Measurements from ENCODE around the gene C1QTNF6. TPM values are rescaled to one million over a fixed set of nuclear protein-coding genes. Genes with fewer than 3 reads are reported as not detected.

The C1QTNF6 gene
- total and polyA plus RNA-seq, 10 of the 15 experiments (the other 5 are each of a cell fraction or from before 2014, with no cell fraction given) = 0.16 to 4.1 (median 1.3) TPM

GRCh38 chr22:37196539-37197450, 8.7 kb upstream of the C1QTNF6 start (continued):
- no peak for TF ChIP-seq SREBF2 (IDR thresholded peaks at IDR 0.05; ENCODE audit: low read length)
- no peak for TF ChIP-seq ZNF274 (IDR thresholded peaks at IDR 0.05; ENCODE audit: insufficient read depth, insufficient read length)
- TF ChIP-seq ZNF207 (IDR thresholded peaks at IDR 0.05; ENCODE audit: borderline replicate concordance) = no peak
- TF ChIP-seq SMAD1 (IDR thresholded peaks at IDR 0.05; ENCODE audit: low read depth, partially characterized antibody) = no peak
- no peak for TF ChIP-seq ELK1 (IDR thresholded peaks at IDR 0.05; ENCODE audit: low read depth, low read length)
- TF ChIP-seq JUND (IDR thresholded peaks at IDR 0.05; ENCODE audit: low read depth, low read length) = no peak

- H3K36me3 ChIP-seq (ENCODE audit: control insufficient read depth in 2 of 2, insufficient read depth in 2 of 2, low read length in 1 of 2) = no peaks in the 10 kb centered on the region
- H2AFZ ChIP-seq (ENCODE audit: control insufficient read depth, low read depth, low read length) = no peak overlapping the region
- H3K27me3 ChIP-seq (replicated peaks in 1 of 2; ENCODE audit: control insufficient read depth in 2 of 2, insufficient read depth in 2 of 2, low read length in 1 of 2) = no peaks in the 10 kb centered on the region
- 99% methylated on average over 4 of the region's 4 CpGs for WGBS (ENCODE audit: insufficient coverage, insufficient replicate concordance, low lambda C conversion rate, missing lambda C conversion rate)
- no peak overlapping the region for H3K4me3 ChIP-seq
- CTCF ChIA-PET = interaction anchor here (1.2 to 3.0 kb wide), 2 partner anchors 29 to 34 kb away, joined by 4 to 39 read pairs; no protein-coding TSS in a partner anchor
- no peak overlapping the region for H3K27ac ChIP-seq (ENCODE audit: control insufficient read depth, insufficient read depth)
- H3K9ac ChIP-seq (ENCODE audit: control insufficient read depth, insufficient read depth, low read length) = no peak overlapping the region
- SMC1A ChIA-PET (ENCODE audit: uncharacterized antibody, unreplicated experiment) = no interaction called here
- H3K4me1 ChIP-seq (ENCODE audit: control insufficient read depth, insufficient read depth, low read length) = peaks cover 32% of the 10 kb centered on the region
- no TSS peak for BruUV-seq (replicated peaks)
- no peaks in the 10 kb centered on the region for H4K20me1 ChIP-seq (ENCODE audit: control insufficient read depth, insufficient read depth)
- DNase-seq (ENCODE audit: low read depth, low spot score) = no peak
- RAD21 ChIA-PET (ENCODE audit: unreplicated experiment) = interaction anchor here (7.1 kb wide), 1 partner anchor 31 kb away, joined by 99 read pairs; no protein-coding TSS in a partner anchor
- POLR2A ChIA-PET = no interaction called here
- H3K4me2 ChIP-seq (ENCODE audit: control insufficient read depth, insufficient read depth) = no peak overlapping the region
- H3K79me2 ChIP-seq (ENCODE audit: control insufficient read depth, insufficient read depth, low read length) = peaks cover 5% of the 10 kb centered on the region
- no peak for ATAC-seq
- in situ Hi-C loops (cut with MboI) = no loop called here
- intact Hi-C loops (cut with micrococcal nuclease; ENCODE audit: unreplicated experiment) = loop anchor here (10.0 kb wide), 2 partner anchors 51 to 411 kb away; partner anchors contain the start of gene IL2RB
- H3K9me3 ChIP-seq (replicated peaks; ENCODE audit: control insufficient read depth, insufficient read depth, low read length) = no peaks in the 10 kb centered on the region; the same call in 2 of the 3 replicates
- FAIRE-seq = no peak
- TF ChIP-seq ZSCAN29 (IDR thresholded peaks at IDR 0.05) = no peak
- no peak for TF ChIP-seq BHLHE40 (IDR thresholded peaks at IDR 0.05; ENCODE audit: borderline replicate concordance in 1 of 2, low read depth in 2 of 2, low read length in 1 of 2)
- no peak for TF ChIP-seq KLF5 (IDR thresholded peaks at IDR 0.05; ENCODE audit: partially characterized antibody)
- TF ChIP-seq, protein P1, sequence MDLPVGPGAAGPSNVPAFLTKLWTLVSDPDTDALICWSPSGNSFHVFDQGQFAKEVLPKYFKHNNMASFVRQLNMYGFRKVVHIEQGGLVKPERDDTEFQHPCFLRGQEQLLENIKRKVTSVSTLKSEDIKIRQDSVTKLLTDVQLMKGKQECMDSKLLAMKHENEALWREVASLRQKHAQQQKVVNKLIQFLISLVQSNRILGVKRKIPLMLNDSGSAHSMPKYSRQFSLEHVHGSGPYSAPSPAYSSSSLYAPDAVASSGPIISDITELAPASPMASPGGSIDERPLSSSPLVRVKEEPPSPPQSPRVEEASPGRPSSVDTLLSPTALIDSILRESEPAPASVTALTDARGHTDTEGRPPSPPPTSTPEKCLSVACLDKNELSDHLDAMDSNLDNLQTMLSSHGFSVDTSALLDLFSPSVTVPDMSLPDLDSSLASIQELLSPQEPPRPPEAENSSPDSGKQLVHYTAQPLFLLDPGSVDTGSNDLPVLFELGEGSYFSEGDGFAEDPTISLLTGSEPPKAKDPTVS (IDR thresholded peaks at IDR 0.05; ENCODE audit: low read depth, low read length) = no peak
- no peak for TF ChIP-seq ZZZ3 (IDR thresholded peaks at IDR 0.05; ENCODE audit: control insufficient read depth, insufficient read length, low read depth)
- TF ChIP-seq HDGF (IDR thresholded peaks at IDR 0.05) = no peak
- TF ChIP-seq SP1 (IDR thresholded peaks at IDR 0.05; ENCODE audit: low read depth, low read length) = no peak
- TF ChIP-seq SRF (IDR thresholded peaks at IDR 0.05; ENCODE audit: low read depth in 2 of 2, low read length in 2 of 2) = no peak
- no peak for TF ChIP-seq TCF7 (IDR thresholded peaks at IDR 0.05; ENCODE audit: borderline replicate concordance)
- TF ChIP-seq SMARCA5 (IDR thresholded peaks at IDR 0.05) = no peak
- TF ChIP-seq CEBPZ (IDR thresholded peaks at IDR 0.05; ENCODE audit: low read depth, low read length) = no peak
Measured at GRCh38 chr22:37195921-37196320, 7.9 kb upstream of the C1QTNF6 start.

All from GM12878 (cell line).